ENCODE data around the gene TMEM163.
"Not testable (repeated sequence)": the region's sequence is repeated elsewhere in the genome, so short reads cannot be mapped to it uniquely, and the experiment has no call there.

TMEM163 gene

GRCh38 chr2:134573085-134573370 lies 145.8 kb downstream of the TMEM163 start:
- FAIRE-seq = no peak

- FAIRE-seq = no peak
These were observed 146.3 kb downstream of the TMEM163 start for GRCh38 chr2:134572314-134573084.

DNA sequence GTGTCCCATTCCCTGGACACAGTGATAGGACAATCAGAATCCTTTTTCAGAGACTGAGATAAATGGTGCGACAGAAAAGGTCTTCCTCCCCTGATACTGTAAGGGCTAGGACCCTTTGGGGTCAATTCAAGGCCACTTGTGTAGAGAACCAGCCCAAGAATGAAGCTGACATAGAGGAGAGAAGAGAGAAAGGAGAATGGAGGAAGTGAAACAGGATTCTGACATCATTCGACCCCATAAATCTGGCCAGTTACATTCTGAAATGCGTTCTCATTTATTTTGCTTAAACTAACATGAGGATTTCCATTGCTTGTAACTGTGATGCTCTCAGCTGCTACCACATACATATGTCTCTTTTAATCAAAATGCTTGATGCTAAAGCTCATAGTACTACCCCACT lies 148.1 kb downstream of the TMEM163 start:
- no peak for FAIRE-seq

DNA sequence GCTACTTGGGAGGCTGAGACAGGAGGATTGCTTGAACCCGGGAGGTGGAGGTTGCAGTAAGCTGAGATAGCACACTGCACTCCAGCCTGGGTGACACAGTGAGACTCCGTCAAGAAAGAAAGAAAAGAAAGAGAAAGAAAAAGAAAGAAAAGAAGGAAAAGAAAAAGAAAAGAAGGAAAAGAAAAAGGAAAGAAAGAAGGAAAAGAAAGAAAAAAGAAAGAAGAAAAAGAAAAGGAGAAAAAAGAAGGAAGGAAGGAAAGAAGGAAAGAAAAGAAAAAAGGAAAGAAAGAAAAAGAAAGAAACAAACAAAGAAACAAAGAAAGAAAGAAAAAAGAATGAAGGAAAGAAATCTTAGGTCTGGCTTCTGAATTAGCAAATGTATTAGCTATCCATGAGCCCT lies 150.4 kb downstream of the TMEM163 start:
- FAIRE-seq = no peak

DNA sequence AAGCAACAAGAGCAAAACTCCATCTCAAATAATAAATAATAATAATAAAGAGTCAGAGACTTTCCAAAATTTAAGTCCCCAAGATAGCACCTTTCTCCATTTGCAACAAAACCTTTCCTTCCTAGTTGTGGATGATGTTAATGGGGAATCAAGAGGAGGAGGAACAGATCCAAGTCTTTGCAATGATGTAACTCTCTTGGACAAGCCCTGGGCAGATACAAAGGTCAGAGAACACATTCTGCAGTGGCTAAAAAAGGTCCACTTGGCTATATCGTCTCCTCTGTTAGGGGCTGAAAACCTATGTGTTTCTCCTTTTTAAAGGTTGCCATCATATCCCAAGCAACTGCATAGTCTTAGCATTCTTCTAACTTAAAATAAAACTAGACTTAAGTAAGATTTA lies 151.1 kb downstream of the TMEM163 start:
- FAIRE-seq = no peak

GRCh38 chr2:134564955-134565354 lies 153.8 kb downstream of the TMEM163 start:
- FAIRE-seq = not testable (repeated sequence)

DNA sequence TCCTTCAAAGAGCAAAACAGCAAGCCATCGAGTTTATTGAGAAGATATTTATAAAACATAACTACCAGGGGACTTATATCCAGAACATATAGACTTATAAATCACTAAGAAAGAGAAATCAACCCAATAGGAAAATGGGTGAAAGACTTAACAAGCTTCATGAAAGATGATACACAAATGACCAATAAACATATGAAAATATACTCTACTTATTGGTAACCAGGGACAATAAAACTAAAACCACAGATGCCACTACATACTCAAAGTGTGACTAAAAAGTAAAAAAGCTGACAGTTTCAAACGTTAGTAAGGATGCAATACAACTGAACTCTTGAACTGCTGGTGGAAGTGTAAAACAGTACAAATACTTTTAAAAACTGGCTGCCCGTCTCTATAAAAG lies 154.3 kb downstream of the TMEM163 start:
- no peak for FAIRE-seq

DNA sequence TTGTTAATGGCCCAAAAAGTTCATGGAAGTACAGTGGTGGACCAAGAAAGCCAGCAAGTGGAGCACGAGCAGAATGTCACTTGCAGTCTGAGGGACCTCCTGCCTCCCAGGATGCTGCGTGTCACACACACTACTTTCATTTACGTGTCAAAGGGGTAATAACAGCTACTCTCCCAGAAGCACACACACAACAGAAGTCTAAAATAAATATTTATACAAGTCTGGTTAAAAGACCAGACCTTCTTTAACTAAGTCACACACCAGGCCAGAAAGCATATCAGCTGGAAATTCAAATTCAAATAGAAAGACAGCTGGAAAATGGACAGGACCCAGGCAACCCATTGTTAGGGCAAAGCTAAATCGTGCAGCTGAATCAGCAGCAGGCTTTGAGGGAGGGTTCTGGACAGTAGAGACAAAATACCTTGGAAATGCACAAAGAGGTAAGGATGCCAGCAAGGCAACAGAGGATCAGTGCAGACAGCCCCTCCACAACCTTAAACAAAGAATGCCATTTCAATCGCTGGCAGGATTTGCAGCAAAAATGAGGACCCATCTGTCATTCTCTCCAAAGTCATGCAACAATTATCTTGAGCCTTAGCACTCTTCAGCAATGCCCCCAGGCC lies 160.5 kb downstream of the TMEM163 start:
- FAIRE-seq = peak; percentile 91

DNA sequence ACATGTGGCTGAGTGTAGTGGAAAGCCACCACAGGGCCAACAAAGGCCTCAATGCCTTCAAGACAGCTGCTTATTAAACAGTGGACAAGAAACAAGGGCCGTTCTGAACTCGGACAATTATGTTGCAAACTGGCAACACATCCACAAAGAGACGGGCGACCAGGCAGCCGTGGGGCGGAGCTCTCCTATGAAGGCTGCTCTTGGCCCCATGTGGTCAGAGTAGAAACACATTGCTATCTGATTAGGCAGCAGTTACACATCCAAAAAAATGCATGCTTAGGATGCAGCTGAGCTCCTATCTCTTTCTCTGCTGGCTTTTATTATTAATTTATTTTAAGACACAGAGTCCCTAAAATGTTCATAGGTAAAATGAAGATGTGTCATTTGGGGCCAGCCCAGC lies 163.4 kb downstream of the TMEM163 start:
- FAIRE-seq = no peak

DNA sequence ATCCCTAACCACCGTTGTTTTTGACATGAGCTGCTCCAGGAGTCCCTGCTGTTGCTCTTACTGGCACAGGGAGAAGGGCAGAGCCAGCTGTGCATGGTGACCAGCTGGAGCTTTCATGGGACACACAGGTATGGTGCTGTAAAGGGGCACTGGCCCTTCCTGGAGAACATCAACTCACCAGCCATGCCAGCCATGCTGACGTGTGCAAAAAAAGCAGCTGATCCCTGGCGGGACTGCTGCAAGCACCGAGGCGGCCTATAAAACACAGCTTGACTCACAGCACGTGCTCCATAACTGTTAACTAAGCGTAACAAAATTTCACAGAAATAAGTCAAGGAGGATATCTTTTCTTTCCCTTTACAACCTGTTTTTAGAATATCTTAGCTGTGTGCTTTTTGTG lies 165.1 kb downstream of the TMEM163 start:
- no peak for FAIRE-seq

- FAIRE-seq = no peak
These were observed 168.1 kb downstream of the TMEM163 start for GRCh38 chr2:134550566-134551164.

- FAIRE-seq = no peak
These were observed 169.7 kb downstream of the TMEM163 start for GRCh38 chr2:134549104-134549503.

GRCh38 chr2:134540990-134541389 lies 177.8 kb downstream of the TMEM163 start:
- no peak for FAIRE-seq

DNA sequence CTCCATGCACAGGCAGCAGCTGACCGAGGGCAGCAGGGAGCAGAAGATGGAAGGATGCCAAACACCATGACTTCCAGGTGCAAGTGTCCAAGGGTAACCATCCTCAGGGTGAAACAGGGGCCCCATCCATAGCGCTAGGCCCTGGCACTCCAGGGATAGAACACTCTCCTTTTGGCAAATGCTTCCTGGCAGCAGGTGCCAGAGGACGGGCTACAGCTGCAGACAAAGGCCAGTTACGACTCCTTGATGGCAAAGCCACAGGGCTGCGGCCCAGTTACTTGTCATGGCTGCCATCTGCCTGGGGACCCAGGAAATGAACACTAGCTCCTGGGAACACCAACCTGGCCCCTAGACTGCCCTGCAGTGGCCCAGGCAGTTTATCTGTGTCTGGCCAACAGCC lies 178.8 kb downstream of the TMEM163 start:
- FAIRE-seq = no peak

GRCh38 chr2:134537702-134538101 lies 181.1 kb downstream of the TMEM163 start:
- no peak for FAIRE-seq

DNA sequence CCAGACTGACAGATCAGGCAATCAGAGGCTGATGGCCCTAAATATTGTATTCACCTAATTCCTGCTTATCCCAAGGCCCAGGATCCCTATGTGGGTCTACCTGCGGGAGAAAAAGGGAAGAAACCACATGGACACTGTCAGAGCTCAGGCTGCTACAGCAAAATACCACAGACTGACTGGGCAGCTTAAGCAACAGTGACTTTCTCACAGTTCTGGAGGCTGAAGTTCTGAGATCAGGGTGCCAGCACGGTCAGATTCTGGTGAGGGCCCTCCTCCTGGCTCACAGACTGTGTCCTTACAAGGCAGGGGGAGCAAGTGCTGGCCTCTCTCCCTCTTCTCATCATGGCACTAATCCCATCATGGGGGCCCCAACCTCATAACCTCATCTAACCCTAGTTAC lies 181.7 kb downstream of the TMEM163 start:
- FAIRE-seq = no peak

DNA sequence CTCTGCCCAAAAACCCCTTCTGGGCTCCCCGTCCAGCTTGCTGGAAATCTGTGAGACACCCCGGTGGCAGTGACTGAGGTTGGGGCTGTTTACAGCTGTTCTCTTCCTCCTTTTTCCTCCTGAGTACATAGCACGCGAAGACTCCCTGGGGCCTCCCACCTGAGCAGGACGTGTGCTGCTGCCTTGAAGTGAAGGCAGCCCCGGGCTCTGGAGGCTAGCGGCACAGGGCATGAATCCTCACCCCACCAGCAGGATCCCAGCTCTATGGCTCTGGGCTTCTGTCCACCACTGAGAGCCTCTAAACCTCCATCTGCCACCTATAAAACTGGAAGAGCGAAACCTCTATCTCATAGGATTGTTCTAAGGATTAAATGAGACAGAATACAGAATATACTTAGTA lies 182.5 kb downstream of the TMEM163 start:
- no peak for FAIRE-seq

DNA sequence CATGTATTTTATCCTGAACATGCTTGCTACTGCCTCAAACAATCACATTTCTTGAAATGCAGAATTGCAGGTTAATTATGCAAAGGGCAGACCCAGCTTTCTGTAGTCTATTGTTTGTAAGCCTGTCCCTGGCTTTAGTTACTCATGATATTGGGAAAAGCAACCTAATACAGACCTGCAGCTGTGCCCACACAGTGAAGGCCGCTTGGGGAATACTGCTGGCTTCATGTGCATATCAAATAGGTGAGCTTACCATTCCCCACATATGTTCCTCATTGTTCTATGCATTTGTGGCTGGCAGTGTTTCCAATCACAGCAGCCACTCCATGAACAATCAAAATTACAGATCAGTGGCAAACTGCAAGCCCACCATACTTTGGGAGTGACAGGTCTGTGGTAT lies 186.3 kb downstream of the TMEM163 start:
- FAIRE-seq = no peak

DNA sequence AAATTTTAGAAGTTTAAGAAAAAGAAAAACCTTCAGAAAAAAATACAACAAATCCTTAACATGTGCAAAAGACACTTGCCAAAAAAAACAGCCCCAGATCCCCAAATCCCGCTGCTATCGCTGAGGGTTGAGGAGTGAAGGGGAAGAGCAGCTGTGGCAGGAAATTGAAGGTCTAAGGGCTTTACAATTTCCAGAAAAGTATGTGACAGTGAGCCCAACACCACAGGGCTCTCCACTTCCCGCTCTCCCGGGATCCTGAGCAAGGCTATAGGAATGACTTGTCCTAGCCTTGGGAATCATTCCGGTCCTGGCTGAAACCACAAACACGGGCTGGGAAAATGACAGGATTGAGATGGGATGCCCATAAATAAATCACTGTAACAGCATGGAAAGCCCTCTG lies 191.4 kb downstream of the TMEM163 start:
- FAIRE-seq = no peak

DNA sequence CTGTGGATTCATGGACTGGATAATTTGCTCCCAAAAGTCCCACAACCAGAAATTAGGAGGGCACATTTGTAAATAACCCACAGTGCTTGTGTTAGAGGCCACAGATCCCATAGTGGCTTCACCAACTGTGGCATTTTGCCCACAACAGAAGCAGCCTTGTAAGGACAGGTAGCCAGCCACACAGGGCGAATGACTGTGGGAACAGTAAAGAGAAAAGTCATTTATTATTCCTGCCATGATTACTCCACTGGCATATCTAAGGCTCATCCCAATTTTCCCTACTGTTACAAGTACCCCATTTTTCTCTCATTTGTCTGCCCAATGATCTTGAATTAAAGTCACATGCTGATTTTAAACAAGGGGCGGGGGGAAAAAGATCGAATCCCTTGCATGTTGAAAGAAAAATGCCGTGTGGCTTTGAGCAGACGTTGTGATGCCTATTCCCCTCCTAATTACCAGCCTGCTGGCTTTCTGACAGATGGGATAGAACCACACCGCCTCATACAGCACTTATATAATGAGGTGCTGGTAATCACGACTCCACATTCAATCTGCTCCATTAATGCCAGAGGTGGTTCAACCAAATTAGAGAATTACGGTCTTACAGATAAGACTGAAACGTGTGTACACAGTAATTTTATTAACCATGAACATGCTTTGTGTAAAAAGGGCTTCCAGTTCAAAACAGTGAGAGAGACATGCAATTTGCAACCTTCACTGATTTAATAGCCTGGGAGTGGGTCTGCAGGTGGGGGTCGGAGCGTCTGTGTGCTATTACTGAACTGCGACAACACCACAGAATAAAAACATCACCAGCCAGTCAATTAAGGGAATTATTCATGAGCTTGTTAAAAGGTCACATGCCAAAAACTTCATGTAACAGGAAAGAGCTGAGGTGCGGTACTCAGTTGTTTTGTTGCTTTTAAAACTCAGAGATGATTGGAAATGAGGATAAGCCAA lies 196.0 kb downstream of the TMEM163 start:
- FAIRE-seq = peak; percentile 51

DNA sequence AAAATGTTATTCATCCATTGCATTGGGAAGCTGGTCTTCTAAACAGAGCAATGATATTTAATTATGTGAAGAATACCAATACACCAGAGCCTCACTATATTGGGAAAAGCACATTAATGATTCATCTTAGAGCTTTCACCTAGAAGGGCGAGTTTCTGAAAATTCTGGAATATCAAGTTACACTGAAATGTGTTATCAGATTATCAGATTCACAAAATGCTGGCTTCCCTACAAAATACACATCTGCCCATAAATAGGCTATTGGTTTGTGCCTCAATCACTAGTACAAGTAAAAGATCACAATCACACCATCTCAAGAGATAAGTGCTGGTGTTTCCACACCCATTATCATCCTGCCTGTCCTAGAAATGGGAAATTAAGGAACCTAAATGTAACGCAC lies 200.7 kb downstream of the TMEM163 start:
- FAIRE-seq = no peak

DNA sequence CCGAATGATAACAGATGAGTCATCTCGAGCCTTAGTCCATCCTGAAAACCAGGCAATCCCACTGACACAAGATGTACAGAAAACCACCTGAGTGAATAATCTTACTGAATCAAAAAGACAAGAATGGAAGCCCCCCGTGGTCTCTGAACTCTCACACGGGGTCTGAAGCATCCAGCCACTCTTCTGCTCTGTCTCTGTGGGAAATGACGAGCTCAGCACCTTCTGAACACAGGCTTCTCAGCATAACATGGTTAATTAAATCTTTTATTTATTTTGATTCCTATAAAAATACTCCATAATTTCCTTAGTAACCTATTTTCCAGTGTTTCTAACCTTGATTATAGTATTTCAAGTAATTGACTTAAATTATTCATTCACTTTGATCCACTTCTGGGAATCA lies 203.7 kb downstream of the TMEM163 start:
- FAIRE-seq = no peak

GRCh38 chr2:134513465-134513804 lies 205.4 kb downstream of the TMEM163 start:
- no peak for FAIRE-seq

All from islet of Langerhans (tissue), 1 donor.